ENCODE results near the gene SCAMP2. TPM values are rescaled to one million over a fixed set of nuclear protein-coding genes. Genes with fewer than 3 reads are reported as not detected.

Gene SCAMP2
- total RNA-seq, 2 experiments from 2014 or later, result 56.1 to 56.9 TPM

DNA sequence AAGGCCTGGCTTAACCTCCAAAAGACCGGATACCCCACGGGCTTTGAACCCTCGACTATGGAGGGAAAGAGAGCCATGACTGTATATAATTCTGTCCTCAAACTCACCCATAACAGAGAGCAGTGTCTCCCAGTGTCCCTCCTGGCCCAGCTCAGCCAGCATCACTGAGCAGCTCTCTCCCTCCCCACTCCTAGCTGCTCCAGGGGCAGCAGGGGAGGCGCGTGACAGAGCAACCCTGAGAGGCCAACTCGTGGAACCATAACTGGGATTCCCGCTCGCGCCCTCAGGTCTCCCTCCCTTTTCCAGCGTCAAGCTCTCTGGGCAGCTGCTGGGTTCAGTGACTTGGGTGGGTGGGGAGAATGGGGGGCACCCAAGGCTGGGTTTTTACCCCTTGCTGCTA, 47.3 kb downstream of the SCAMP2 start:
- ChIA-PET CTCF (interaction anchor here (1.0 kb wide), 1 partner anchor 32 kb away, joined by 5 read pairs; no protein-coding TSS in a partner anchor), POLR2A (no interaction called here)
- H3K36me3 Mint-ChIP-seq (ENCODE audit: low read depth), result no peaks in the 10 kb centered on the region
- no peak for ATAC-seq (ENCODE audit: poor library complexity)
- H3K27me3 Mint-ChIP-seq, result peaks cover 33% of the 10 kb centered on the region
- H3K4me3 ChIP-seq (ENCODE audit: low read length), result no peak overlapping the region
- peaks cover 0 to 8% of the 10 kb centered on the region in 2 experiments for H3K9me3 ChIP-seq (ENCODE audit: control insufficient read depth in 1 of 2, insufficient read depth in 1 of 2, low read length in 2 of 2)
- H3K4me3 Mint-ChIP-seq, result no peak overlapping the region
- H3K27me3 ChIP-seq (ENCODE audit: control insufficient read depth in 1 of 2, insufficient read depth in 2 of 2, low read length in 2 of 2), result peaks cover 20% of the 10 kb centered on the region in 2 experiments
- no peak for DNase-seq
- H3K27ac Mint-ChIP-seq, result no peak overlapping the region
- no peak overlapping the region for H3K27ac ChIP-seq (ENCODE audit: low read depth in 1 of 2, low read length in 2 of 2)
- TF ChIP-seq, protein P1, sequence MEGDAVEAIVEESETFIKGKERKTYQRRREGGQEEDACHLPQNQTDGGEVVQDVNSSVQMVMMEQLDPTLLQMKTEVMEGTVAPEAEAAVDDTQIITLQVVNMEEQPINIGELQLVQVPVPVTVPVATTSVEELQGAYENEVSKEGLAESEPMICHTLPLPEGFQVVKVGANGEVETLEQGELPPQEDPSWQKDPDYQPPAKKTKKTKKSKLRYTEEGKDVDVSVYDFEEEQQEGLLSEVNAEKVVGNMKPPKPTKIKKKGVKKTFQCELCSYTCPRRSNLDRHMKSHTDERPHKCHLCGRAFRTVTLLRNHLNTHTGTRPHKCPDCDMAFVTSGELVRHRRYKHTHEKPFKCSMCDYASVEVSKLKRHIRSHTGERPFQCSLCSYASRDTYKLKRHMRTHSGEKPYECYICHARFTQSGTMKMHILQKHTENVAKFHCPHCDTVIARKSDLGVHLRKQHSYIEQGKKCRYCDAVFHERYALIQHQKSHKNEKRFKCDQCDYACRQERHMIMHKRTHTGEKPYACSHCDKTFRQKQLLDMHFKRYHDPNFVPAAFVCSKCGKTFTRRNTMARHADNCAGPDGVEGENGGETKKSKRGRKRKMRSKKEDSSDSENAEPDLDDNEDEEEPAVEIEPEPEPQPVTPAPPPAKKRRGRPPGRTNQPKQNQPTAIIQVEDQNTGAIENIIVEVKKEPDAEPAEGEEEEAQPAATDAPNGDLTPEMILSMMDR (IDR thresholded peaks at IDR 0.05), result no peak
- peaks cover 6% of the 10 kb centered on the region for H3K4me1 ChIP-seq (ENCODE audit: insufficient read depth, low read length)
- H3K36me3 ChIP-seq (ENCODE audit: insufficient read depth, low read length), result no peaks in the 10 kb centered on the region
- no peaks in the 10 kb centered on the region for H3K4me1 Mint-ChIP-seq (ENCODE audit: low read depth)
- intact Hi-C loops (cut with DNase I, micrococcal nuclease), result loop anchor here in 1 of 2 experiments (2.0 kb wide), 1 partner anchor 169 kb away; the partner anchor contains the start of gene SCAMP5
- no peaks in the 10 kb centered on the region for H3K9me3 Mint-ChIP-seq

GRCh38 chr15:74824976-74825375, 48.2 kb downstream of the SCAMP2 start:
- peaks cover 33% of the 10 kb centered on the region for H3K27me3 Mint-ChIP-seq
- no peak overlapping the region for H3K4me3 ChIP-seq (ENCODE audit: low read length)
- H3K4me3 Mint-ChIP-seq, result no peak overlapping the region
- H3K4me1 ChIP-seq (ENCODE audit: insufficient read depth, low read length), result peaks cover 6% of the 10 kb centered on the region
- no peaks in the 10 kb centered on the region for H3K9me3 Mint-ChIP-seq
- no peaks in the 10 kb centered on the region for H3K4me1 Mint-ChIP-seq (ENCODE audit: low read depth)
- no peak overlapping the region for H3K27ac ChIP-seq (ENCODE audit: low read depth in 1 of 2, low read length in 2 of 2)
- no peak overlapping the region for H3K27ac Mint-ChIP-seq
- ChIA-PET CTCF (no interaction called here), POLR2A (no interaction called here)
- no peak for DNase-seq
- H3K36me3 Mint-ChIP-seq (ENCODE audit: low read depth), result no peaks in the 10 kb centered on the region
- TF ChIP-seq, protein P1 (IDR thresholded peaks at IDR 0.05), result no peak
- intact Hi-C loops (cut with DNase I, micrococcal nuclease), result no loop called here
- H3K36me3 ChIP-seq (ENCODE audit: insufficient read depth, low read length), result no peaks in the 10 kb centered on the region
- H3K9me3 ChIP-seq (ENCODE audit: control insufficient read depth in 1 of 2, insufficient read depth in 1 of 2, low read length in 2 of 2), result peaks cover 0 to 8% of the 10 kb centered on the region in 2 experiments
- no peak for ATAC-seq (ENCODE audit: poor library complexity)
- peaks cover 20% of the 10 kb centered on the region in 2 experiments for H3K27me3 ChIP-seq (ENCODE audit: control insufficient read depth in 1 of 2, insufficient read depth in 2 of 2, low read length in 2 of 2)

DNA sequence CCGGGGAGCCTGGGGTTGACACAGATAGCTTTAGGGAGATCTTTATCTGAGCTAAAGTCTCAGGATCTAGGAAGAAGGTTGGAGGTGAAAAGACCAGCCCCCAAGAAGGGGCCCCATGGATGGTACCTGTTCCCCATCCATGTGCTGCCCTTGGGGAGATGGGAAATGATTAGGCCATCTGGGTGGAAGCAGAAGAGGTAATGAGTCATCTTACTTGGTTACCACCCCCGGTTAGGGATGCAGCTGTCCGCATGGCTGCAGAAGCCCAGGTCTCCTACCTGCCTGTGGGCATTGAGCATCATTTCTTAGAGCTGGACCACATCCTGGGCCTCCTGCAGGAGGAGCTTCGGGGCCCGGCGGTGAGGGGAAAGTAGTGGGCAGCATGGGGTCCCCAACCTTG, 49.8 kb downstream of the SCAMP2 start:
- no peak overlapping the region for H3K4me3 Mint-ChIP-seq
- TF ChIP-seq, protein P1 (IDR thresholded peaks at IDR 0.05), result no peak
- no peak for ATAC-seq (ENCODE audit: poor library complexity)

More for the DNA sequence above, 49.8 kb downstream of the SCAMP2 start:
- no peak overlapping the region for H3K27ac ChIP-seq (ENCODE audit: low read depth in 1 of 2, low read length in 2 of 2)
- Mint-ChIP-seq H3K27ac (no peak overlapping the region), H3K27me3 (peaks cover 25% of the 10 kb centered on the region), H3K36me3 (ENCODE audit: low read depth) (no peaks in the 10 kb centered on the region), H3K4me1 (ENCODE audit: low read depth) (no peaks in the 10 kb centered on the region), H3K9me3 (no peaks in the 10 kb centered on the region)
- no peaks in the 10 kb centered on the region for H3K36me3 ChIP-seq (ENCODE audit: insufficient read depth, low read length)
- peaks cover 0 to 8% of the 10 kb centered on the region in 2 experiments for H3K9me3 ChIP-seq (ENCODE audit: control insufficient read depth in 1 of 2, insufficient read depth in 1 of 2, low read length in 2 of 2)
- ChIA-PET POLR2A (no interaction called here), CTCF (no interaction called here)
- no peak overlapping the region for H3K4me3 ChIP-seq (ENCODE audit: low read length)
- no peak for DNase-seq
- intact Hi-C loops (cut with DNase I, micrococcal nuclease), result no loop called here
- H3K4me1 ChIP-seq (ENCODE audit: insufficient read depth, low read length), result peaks cover 16% of the 10 kb centered on the region
- peaks cover 12 to 21% of the 10 kb centered on the region in 2 experiments for H3K27me3 ChIP-seq (ENCODE audit: control insufficient read depth in 1 of 2, insufficient read depth in 2 of 2, low read length in 2 of 2)
